NCI-H2196 treated with DMSO at 0.1 percent for 48 hours (cell line): Measurements from ENCODE around the gene ATXN1L.
"Not testable (repeated sequence)": the region's sequence is repeated elsewhere in the genome, so short reads cannot be mapped to it uniquely, and the experiment has no call there.

Experiments
- DNase-seq: peaks from one replicate; lab custom pipeline; 2025; ENCODE audit not compliant: unreplicated experiment; lab: John Stamatoyannopoulos, UW

Gene ATXN1L

GRCh38 chr16:71894229-71894920 is 48.6 kb downstream of the ATXN1L start:
- DNase-seq, result no peak

- DNase-seq, result peak; percentile 71
These were observed 49.3 kb downstream of the ATXN1L start, which contains the start of gene IST1 for GRCh38 chr16:71894921-71895678. TSS of gene IST1 (plus strand) at chr16:71895531. CDS start at chr16:71915641, 20,110 bp downstream.

GRCh38 chr16:71895679-71896365 is 50.0 kb downstream of the ATXN1L start:
- DNase-seq, result no peak

- DNase-seq, result no peak
These were observed 51.1 kb downstream of the ATXN1L start for GRCh38 chr16:71896764-71897368.

GRCh38 chr16:71899171-71899570 is 53.4 kb downstream of the ATXN1L start:
- DNase-seq, result no peak

- no peak for DNase-seq
These were observed 57.0 kb downstream of the ATXN1L start for GRCh38 chr16:71902656-71903365.

GRCh38 chr16:71903608-71904007 is 57.8 kb downstream of the ATXN1L start:
- DNase-seq, result no peak

GRCh38 chr16:71904239-71904638 is 58.5 kb downstream of the ATXN1L start:
- no peak for DNase-seq

- DNase-seq, result not testable (repeated sequence)
These were observed 60.0 kb downstream of the ATXN1L start for GRCh38 chr16:71905765-71906164.
